Measurements from ENCODE around the gene TIMP4.

- TF ChIP-seq CTCF (conservative IDR thresholded peaks at IDR 0.05 in 1 of 2, IDR thresholded peaks at IDR 0.05 in 1 of 2; ENCODE audit: extremely low read depth in 1 of 2, insufficient read depth in 1 of 2, low read depth in 1 of 2, low read length in 2 of 2) = no peak
- TF ChIP-seq EZH2 (IDR thresholded peaks at IDR 0.05; ENCODE audit: borderline replicate concordance, low read length) = no peak
Measured at GRCh38 chr3:12190832-12191231, 32.1 kb upstream of the TIMP4 start.
